Measurements from ENCODE around the gene ARHGAP10.
"Not testable (repeated sequence)": the region's sequence is repeated elsewhere in the genome, so short reads cannot be mapped to it uniquely, and the experiment has no call there.

ARHGAP10 gene

DNA sequence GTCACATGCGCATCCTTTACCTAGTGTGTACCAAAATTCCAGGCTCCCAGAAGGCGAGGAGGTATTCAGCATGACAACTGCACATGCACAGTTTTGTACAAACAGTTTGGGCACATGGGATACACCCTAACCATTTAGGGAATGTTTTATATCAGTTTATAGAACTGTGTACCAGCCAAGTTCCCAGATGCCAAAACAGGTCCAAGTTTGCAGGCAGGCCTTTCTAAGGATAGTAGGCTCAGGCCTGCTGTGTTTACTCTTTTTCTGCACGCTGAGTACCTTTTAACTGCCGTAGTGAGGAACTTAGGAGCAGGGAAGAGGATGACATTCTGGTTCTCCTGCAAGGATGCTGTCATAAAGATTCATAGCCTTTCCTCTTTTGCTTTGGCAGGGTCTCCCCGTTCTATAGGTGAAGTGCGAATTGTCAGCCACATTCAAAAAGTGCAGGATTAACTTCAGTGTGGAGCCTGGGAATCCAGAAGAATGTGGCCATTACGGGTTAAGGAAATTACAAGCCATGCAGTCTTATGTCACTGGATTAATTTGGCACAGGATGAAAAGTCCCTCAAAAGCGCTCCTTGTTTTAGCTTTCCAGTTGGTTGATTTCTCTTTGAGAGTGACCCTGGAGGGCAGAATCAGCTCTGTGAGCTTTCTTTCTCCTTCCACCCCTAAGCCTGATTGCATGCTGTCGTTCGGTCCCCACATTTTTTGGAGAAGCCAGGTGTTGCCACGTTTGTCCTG, 259.8 kb downstream of the ARHGAP10 start:
- no peak for DNase-seq (ENCODE audit: low read depth)

DNA sequence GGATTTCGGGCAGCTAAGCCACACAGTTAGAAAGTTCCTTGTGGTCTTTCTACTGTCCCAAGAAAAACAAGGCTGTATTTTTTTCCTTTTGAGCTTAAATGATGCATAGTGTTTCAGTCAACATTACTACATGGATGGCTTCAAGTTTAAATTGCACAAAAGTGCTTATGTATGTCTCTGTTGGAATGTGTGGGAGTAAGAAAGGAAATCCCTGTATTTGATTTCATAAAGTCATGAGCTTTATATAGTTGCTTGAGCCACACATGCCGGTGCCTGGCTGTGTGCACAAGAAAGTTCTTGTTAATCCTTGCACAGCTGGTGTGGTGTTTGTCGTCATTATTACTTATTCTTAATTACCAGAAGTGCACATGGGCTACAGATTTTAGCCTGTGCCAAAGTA, 262.2 kb downstream of the ARHGAP10 start:
- no peak for DNase-seq (ENCODE audit: low read depth)

DNA sequence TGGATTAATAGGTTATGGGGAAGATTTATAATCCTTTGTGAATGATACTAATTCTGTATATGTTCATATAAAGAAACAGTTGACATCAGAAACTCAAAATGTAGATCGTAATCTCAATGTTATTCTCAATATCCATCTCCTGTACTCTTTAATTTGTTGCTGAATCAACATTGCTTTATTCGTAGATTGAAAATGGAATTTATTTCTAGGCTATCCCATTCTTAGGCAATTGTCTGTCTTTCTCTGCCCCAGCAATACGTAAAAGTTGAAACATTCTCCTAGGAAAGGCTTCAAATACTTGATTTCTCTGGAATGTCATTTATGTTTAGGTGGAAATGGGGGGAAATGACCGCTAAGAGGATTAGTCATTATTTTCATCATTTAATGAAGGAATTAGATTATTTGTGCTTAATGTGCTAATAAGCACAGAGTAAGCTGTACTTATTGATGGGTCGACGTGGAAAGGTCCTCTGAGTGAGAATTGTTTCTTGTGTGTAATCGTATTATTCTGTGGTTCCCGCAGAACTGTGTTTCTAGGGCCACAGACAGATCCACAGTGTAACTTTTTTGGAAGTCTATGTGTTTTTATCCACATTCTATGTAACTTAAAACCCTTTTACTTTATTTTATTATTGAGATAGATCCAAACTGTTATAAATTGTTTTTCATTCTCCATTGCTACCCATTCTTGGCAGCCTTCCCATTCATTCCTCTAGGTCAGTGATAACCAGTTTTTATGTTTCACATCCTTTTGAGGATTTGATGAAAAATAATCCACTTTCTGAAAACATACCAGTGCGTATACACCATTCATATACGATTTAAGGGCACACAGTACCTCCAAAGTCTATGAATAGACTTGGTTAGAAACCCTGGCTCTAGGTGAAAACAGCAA, 262.9 kb downstream of the ARHGAP10 start:
- no peak for DNase-seq (ENCODE audit: low read depth)

DNA sequence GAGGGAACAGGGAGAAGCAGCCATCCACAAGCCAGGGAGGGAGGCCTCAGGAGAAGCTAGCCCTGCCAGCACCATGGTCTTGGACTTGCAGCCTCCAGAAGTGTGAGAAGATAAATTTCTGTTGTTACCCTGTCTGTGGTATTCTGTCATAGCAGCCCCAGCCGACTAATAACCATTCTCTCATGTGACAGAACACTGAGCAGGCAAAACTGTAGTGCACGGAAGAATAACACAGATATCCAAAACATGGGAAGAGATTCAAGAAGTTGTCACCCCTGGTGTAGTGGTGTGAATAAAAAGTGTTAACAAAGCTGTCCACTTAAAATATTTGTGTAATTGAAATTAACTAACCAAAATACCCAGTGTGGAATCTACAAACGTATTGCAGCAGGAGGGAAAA, 265.0 kb downstream of the ARHGAP10 start:
- DNase-seq (ENCODE audit: low read depth), result no peak

DNA sequence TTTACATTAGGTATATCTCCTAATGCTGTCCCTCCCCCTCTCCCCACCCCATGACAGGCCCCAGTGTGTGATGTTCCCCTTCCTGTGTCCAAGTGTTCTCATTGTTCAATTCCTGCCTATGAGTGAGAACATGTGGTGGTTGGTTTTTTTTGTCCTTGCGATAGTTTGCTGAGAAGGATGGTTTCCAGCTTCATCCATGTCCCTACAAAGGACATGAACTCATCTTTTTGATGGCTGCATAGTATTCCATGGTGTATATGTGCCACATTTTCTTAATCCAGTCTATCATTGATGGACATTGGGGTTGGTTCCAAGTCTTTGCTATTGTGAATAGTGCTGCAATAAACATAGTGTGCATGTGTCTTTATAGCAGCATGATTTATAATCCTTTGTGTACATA, 268.1 kb downstream of the ARHGAP10 start:
- not testable (repeated sequence) for DNase-seq (ENCODE audit: low read depth)

DNA sequence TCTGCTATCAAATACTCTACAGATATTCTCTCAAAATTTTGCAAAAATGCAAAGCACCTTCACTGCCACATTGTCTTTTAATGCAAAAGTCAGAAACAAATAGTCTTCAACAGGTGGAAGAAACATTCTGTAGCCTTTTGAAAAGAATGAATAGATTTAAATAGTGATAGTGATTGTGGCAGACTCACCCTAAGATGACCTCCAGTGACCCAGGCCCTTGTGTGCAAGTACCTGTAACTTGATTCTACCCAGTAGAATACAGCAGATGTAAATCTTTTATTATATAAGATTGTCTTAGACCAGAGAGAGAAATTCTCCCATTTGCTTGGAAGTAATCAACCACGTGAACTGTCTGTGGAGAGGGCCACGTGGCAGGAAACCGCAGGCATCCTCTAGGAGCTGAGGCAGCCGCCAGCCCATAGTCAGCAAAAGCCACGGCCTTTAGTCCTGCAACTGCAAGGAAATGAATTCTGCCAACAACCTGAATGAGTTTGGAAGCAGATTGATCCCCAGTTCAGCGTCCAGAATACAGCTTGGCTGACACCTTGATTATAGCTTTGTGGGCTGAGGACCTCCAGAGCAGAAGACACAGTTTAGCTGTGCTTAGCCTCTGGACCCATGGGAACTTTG, 272.5 kb downstream of the ARHGAP10 start:
- DNase-seq (ENCODE audit: low read depth), result no peak

DNA sequence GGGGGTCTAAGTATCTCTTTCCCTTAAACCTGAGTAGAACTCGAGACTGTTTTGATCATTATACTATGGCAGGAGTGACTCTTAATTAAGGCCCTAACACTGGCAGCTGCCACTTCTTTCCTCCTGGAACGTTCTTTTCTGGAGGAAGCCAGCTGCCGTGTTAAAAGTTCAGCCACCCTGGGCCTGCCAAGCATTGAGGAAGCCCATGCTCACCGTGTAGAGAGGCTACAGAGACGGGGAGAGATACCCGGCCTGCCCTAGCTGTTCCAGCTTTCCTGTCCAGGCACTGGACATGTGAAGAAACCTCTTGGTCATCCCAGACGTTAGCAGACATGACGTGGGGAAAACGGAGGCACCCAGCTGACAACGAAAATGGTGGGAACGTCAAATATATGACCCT, 274.1 kb downstream of the ARHGAP10 start:
- DNase-seq (ENCODE audit: low read depth), result no peak

DNA sequence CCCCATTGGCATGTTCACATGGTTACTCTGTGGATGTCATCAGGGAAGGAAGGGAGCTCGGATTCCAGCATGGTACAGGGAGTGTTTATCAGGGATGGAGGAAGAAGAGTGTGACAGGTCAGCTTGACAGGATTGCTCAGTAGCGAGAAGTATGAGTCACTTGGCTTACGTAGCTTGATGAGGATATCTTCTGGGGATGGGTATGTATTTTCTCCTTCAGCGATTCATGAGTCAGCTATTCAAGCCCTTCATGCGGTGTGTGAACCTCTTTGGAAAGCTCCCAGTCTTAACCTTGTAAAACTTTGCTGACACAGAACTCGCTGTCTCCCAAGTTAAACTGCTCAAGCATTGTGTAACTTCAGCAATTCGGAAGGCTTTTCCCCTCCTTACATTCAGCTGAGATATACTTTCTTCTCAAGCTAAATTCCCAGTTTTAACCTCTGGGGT, 275.4 kb downstream of the ARHGAP10 start:
- DNase-seq (ENCODE audit: low read depth), result no peak

DNA sequence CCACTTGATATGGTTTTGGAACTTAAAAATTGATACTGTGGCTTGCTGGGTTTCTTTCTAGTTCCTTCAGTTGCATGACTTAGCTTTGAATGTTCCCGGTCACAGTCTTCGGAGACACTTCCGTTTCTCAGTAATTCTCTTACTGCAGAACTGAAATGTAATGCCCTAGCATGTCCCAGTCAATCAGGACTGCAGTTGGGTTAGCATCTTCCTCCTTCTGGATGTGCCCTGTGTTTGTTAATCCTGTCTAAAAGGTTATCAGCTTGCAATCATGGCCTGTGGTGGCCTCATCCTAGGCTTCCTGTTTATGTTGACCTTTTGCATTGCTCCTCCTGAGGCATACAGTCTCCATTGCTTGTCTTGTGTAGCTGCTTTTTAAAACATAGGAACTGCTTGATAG, 275.9 kb downstream of the ARHGAP10 start:
- no peak for DNase-seq (ENCODE audit: low read depth)

DNA sequence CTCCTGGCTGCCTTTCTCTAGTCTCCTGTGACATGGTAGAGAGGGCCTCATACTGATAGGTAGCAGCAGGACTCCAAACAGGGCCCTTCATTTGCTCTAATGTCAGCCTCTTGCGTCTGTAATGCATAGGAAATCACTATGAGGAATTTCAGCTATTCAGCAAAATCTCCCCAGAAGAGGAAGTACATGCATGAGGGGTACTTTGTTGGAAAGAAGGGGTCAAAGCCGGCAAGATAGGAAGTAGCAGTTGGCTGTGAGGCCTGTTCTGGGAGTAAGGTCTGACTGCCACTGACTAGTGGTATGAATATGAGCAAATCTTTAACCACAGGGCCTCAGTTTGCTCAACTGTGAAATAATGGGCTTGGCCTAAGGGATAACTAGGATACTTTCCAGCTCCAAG, 283.2 kb downstream of the ARHGAP10 start:
- no peak for DNase-seq (ENCODE audit: low read depth)

DNA sequence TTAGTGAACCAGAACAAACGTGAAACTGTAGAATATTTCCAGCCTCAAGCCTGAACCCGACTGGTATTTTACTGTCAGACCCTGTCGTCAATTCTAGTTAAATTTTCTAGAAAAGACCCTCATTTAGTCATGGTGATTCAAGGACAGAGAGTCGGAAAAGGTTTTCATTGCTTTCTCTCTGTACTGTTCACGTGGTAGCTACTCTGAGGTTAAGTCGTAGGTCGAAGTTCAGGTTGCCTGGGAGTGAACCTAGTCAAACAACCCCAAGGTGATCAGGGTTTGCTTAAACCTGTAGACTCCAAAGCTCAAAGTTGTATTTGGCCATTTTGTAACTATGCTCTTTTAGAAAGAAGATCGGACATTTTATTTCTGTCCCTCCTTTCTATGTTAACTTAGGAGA, 283.6 kb downstream of the ARHGAP10 start:
- no peak for DNase-seq (ENCODE audit: low read depth)

DNA sequence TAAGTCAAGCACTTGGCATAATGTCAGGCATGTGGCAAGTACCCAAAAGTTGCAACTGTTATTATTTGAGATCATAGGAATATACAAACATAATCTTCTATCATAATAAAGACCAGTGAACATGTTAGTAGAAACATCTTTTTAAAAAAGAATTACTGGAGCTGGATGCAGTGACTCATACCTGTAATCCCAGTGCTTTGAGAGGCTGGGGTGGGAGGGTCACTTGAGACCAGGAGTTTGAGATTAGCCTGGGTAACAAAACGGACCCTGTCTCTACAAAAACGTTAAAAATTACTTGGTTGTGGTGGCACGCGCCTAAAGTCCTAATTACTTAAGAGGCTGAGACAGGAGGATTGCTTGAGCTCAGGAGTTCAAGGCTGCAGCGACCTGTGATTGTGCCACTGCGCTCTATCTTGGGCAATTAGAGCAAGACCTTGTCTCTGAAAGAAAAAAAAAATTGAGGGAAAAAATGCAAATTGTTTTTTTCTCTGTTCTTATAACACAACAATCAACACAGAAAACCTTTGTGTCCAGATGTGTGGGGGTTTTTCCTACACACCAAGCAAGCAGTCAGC, 284.3 kb downstream of the ARHGAP10 start:
- no peak for DNase-seq (ENCODE audit: low read depth)

DNA sequence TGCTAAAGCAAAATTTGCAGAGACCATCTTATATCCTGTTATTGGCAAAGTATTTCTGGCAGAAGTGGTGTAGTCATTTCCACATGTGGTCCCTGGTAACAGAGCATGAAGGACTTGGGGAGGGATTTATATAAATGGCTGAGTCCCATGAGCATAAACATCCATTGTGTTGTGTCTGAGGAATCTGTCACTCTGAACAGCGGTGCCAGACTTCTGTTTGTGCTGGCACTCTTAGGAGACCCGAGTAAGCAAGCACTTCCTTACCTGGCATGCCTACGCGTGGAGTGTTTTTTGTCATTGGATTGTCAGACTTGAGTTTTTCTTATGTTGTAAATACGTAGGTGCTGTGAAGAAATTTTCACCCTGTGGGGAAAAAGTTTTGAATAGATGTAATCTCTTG, 285.9 kb downstream of the ARHGAP10 start:
- DNase-seq (ENCODE audit: low read depth), result no peak

DNA sequence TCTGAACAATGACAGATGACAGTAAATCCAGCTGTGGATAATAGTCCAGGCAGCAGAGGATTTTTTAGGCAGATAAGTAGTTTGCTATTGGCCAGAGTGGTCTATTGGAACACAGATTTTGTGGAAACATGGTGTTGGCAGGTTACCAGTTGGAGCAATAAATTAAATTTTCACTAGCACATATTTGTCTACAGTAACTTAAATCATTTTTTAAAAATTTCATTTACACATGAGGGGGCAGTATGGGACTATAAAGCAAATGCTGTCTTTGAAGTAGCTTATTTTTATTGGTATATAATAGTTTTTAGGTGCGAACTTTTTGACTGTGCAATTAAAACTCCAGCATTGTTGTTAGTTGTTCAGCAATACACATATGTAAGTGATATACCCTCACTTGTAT, 289.8 kb downstream of the ARHGAP10 start:
- no peak for DNase-seq (ENCODE audit: low read depth)

DNA sequence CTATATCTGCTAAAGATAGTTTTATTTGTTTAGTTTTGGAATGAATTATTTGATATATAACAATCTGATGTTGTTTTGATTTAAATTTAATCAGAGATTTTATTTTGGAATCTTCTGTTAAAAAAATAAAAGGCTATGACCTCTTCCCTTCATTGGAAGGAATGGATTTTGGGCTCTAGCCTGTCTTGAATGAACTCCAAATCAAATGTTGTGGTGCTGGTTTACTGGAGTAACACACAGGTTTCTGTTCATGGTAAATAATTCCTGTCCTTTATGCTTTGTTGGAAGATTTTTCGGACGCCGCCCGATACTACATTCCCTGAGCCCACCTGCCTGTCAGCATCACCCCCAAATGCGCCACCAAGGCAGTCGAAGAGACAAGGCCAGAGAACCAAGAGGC, 291.1 kb downstream of the ARHGAP10 start:
- DNase-seq (ENCODE audit: low read depth), result no peak

DNA sequence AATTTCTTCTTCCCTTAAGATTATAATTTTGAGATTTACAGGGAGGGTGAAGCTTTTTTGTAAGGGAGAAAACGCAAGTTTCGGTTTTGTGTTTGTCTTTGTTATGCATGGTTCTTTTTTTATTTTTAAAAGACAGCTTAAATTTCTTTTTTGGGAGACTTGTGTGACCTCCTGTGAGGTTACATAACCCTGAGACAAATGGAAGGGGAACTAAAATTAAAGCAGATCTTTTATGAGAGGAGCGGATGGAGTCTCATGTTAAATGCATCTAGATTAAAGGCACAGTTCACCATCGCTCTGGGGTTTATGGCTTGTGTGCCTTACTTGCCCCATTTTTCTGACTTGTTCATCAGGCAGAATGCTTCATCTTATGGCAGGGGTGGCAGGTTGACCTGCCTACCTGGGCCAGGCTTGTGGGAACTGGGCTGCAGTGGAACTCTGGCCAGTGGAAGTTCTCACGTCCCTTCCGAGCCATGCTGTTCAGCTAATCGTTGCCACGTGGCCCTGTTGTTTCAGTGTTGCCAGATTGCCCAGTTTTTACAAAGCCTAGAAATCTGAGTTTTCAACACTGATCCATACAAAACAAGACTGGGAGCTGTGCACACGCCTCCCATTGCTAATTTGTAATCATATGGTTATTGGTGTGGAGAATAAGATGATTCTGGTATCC, 291.8 kb downstream of the ARHGAP10 start:
- no peak for DNase-seq (ENCODE audit: low read depth)

DNA sequence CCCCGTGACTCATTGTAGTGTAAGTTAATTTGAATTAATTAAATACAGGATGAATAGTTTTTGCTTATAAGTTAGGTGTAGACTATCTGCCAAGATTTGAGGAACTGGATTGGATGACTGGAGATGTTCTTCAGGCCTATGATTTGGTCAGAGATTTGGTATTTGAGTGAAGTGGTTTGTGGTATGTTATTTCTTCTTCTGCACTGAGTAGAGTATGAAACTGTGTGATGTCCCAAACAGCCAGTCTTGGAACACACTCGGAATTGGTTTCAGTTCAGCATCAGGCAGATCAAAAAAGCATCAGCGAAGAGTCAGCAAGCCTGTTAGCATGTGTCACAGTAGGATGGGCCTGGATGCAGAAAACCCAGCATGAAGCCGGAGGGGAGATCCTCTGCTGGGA, 294.1 kb downstream of the ARHGAP10 start:
- DNase-seq (ENCODE audit: low read depth), result no peak

DNA sequence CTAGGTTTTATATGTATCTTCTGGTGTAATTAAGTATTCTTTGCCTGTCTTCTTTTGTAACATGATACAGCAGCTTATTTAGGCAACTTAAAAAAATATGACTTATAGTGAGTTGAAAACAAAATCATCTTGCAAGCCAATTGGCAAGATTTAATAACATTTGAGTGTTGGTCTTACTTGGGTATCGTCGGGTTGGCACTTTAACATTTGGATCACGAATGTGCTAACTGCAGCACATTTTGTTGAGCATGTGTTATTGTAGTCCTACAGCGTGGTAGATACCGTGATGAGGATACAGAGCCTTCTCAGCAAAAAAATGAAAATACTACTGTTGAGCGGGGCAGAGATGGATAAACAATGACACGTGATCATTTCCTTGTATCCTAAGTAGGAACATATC, 295.3 kb downstream of the ARHGAP10 start:
- no peak for DNase-seq (ENCODE audit: low read depth)

DNA sequence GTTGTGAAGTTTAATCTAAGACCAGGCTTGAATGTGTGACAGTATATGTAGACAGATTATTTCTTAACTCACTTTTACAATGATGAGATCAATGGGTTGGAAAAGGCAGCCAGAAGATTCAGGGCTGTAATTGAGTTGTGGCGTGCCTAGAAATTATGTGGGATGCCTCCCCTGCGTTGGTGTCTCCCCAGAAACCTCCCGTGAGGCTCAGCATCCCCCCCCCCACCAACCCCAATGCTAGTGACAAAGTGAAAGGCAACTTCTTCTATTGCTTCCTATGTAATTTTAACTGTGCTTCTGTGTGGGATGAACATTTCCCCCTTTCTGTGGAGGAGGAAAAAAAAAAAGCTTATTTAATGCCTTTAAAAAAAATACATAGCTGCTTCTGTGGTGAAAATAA, 297.9 kb downstream of the ARHGAP10 start:
- DNase-seq (ENCODE audit: low read depth), result no peak

DNA sequence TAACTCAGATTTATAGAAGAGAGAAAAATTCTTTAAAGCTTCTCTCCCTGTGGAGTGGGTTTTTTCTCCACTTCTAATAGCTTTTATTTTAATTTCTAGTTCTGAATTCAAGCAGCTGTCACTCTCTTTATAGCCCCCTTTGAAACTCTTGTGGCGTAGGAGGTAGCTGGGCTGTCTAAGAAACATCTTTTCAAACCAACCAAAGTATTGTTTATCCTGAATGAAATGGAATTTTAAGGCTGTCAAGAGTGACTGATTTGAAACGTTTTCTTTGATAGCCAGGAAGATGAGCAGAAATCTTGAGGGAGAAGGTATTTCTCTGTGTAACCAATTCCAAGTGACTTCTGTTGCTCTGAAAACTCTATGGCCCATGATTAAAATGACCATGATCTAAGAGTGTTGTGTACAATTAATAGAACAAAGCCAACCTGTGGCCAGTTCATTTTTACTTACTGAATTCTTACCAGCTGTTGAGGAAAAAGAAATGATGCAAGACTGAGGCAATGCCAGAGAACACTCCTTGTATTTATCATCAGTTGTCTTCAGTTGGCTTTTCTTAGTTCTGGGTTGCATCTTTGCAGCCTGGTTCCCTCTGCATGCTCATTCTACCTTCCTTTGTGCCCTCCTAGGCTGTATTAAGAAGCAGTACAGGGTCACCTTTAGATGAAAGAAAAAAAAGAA, 298.4 kb downstream of the ARHGAP10 start:
- DNase-seq (ENCODE audit: low read depth), result no peak

DNA sequence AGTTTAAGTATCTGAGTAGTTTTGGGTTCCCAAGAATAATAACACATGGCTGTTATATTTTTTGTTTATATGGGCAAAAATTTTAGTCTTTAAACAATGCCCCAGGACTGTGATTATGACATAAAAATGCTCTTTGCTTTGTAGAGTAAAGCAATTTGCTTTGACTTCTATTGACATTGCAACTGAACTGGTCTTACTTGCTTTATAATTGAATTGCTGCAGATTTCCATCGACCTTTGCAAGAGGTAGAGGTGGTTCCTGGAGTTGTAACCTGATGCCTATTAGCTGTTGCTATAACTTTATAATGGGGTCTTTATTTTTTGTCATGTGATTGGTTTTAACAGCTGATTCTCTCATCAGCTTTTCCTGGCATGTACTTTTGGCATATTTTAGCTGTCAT, 302.9 kb downstream of the ARHGAP10 start:
- no peak for DNase-seq (ENCODE audit: low read depth)

Data from stimulated activated CD8-positive, alpha-beta memory T cell treated with anti-CD3 and anti-CD28 coated beads, Interleukin-7, amount 100 ng/mL, for 24 hours (primary cell).